OCI-LY7 (cell line): ENCODE measurements around the gene FAM156A.

Source experiments
- EZH2phosphoT487 ChIP-seq: fragments of 200-600 bp; sonication (generic); IDR thresholded peaks from 2 replicates; pipeline ENCODE4 v1.6.1; 2018; ENCODE audit warnings: low read depth, borderline replicate concordance, mild to moderate bottlenecking, mixed run types, antibody characterized with exemption, low read length, moderate library complexity, mixed read lengths
- TF ChIP-seq, protein P1 (sequence below): fragments of 200-600 bp; sonication (generic); conservative IDR thresholded peaks from 2 replicates; pipeline ENCODE4 v1.5.1; 2014; ENCODE audit warnings: mild to moderate bottlenecking, antibody characterized with exemption, low read length, moderate library complexity, mixed read lengths

DNA sequence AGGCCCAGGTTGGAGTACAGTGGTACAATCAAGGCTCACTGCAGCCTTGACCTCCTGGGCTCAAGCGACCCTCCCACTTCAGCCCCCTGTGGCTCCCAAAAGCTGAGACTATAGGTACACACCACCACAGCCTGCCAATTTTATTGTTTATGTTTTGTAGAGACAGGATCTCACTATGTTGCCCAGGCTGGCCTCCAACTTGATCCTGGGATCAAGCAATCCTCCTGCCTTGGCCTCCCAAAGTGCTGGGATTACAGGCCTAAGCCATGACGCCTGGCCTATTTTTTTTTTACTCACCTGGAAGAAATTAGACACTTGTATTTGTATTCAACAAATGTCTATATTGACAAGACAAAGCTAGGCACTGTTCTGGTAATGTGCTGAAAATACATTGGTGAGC is 25.1 kb downstream of the FAM156A start:
- TF ChIP-seq EZH2phosphoT487: no peak
- TF ChIP-seq, protein P1, sequence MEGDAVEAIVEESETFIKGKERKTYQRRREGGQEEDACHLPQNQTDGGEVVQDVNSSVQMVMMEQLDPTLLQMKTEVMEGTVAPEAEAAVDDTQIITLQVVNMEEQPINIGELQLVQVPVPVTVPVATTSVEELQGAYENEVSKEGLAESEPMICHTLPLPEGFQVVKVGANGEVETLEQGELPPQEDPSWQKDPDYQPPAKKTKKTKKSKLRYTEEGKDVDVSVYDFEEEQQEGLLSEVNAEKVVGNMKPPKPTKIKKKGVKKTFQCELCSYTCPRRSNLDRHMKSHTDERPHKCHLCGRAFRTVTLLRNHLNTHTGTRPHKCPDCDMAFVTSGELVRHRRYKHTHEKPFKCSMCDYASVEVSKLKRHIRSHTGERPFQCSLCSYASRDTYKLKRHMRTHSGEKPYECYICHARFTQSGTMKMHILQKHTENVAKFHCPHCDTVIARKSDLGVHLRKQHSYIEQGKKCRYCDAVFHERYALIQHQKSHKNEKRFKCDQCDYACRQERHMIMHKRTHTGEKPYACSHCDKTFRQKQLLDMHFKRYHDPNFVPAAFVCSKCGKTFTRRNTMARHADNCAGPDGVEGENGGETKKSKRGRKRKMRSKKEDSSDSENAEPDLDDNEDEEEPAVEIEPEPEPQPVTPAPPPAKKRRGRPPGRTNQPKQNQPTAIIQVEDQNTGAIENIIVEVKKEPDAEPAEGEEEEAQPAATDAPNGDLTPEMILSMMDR: no peak
